ENCODE data around the gene SPAG8.

The SPAG8 gene

DNA sequence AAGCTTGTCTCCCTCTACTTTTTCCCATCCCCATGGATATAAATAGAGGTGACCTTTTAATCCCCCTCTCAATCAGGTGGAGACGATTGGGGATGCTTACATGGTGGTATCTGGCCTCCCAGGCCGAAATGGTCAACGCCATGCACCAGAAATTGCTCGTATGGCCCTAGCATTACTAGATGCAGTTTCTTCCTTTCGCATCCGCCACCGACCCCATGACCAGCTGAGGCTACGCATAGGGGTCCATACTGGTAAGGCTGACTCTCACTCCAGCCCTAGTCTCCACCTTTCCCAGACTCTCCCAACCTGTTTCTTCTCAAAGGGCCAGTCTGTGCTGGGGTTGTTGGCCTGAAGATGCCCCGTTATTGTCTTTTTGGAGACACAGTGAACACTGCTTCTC, 3.6 kb downstream of the SPAG8 start:
- Histone ChIP-seq H3K4me3 (ENCODE audit: low read depth, low read length) (no peak overlapping the region), H2AFZ (ENCODE audit: low read length, unreplicated experiment) (no peak overlapping the region), H3K36me3 (ENCODE audit: insufficient read depth, low read length) (peaks cover 6% of the 10 kb centered on the region), H3K27me3 (ENCODE audit: insufficient read depth, low read length) (no peaks in the 10 kb centered on the region), H3K79me2 (ENCODE audit: control insufficient read depth, insufficient read depth, low read length, unreplicated experiment) (no peaks in the 10 kb centered on the region), H3K4me1 (ENCODE audit: control insufficient read depth, insufficient read depth, low read length, unreplicated experiment) (no peaks in the 10 kb centered on the region), H3K27ac (ENCODE audit: low read depth, low read length) (no peak overlapping the region)

GRCh38 chr9:35806101-35806500, 6.0 kb downstream of the SPAG8 start:
- Histone ChIP-seq H3K27ac (ENCODE audit: low read depth, low read length) (no peak overlapping the region), H2AFZ (ENCODE audit: low read length, unreplicated experiment) (no peak overlapping the region), H3K27me3 (ENCODE audit: insufficient read depth, low read length) (no peaks in the 10 kb centered on the region), H3K4me3 (ENCODE audit: low read depth, low read length) (no peak overlapping the region), H3K4me1 (ENCODE audit: control insufficient read depth, insufficient read depth, low read length, unreplicated experiment) (no peaks in the 10 kb centered on the region), H3K79me2 (ENCODE audit: control insufficient read depth, insufficient read depth, low read length, unreplicated experiment) (no peaks in the 10 kb centered on the region), H3K36me3 (ENCODE audit: insufficient read depth, low read length) (peaks cover 7% of the 10 kb centered on the region)

- no peak overlapping the region for H2AFZ ChIP-seq (ENCODE audit: low read length, unreplicated experiment)
- H3K4me1 ChIP-seq (ENCODE audit: control insufficient read depth, insufficient read depth, low read length, unreplicated experiment), result peaks cover 16% of the 10 kb centered on the region
- H3K36me3 ChIP-seq (ENCODE audit: insufficient read depth, low read length), result peaks cover 4% of the 10 kb centered on the region; the same call in 1 of the 2 replicates
- no peaks in the 10 kb centered on the region for H3K27me3 ChIP-seq (ENCODE audit: insufficient read depth, low read length)
- no peak overlapping the region for H3K4me3 ChIP-seq (ENCODE audit: low read depth, low read length)
- peaks cover 10% of the 10 kb centered on the region for H3K79me2 ChIP-seq (ENCODE audit: control insufficient read depth, insufficient read depth, low read length, unreplicated experiment)
- H3K27ac ChIP-seq (ENCODE audit: low read depth, low read length), result no peak overlapping the region
Observed at GRCh38 chr9:35801328-35802128, 10.5 kb downstream of the SPAG8 start.

- peaks cover 10% of the 10 kb centered on the region for H3K79me2 ChIP-seq (ENCODE audit: control insufficient read depth, insufficient read depth, low read length, unreplicated experiment)
- no peaks in the 10 kb centered on the region for H3K27me3 ChIP-seq (ENCODE audit: insufficient read depth, low read length)
Observed at GRCh38 chr9:35800530-35800929, 11.5 kb downstream of the SPAG8 start.

DNA sequence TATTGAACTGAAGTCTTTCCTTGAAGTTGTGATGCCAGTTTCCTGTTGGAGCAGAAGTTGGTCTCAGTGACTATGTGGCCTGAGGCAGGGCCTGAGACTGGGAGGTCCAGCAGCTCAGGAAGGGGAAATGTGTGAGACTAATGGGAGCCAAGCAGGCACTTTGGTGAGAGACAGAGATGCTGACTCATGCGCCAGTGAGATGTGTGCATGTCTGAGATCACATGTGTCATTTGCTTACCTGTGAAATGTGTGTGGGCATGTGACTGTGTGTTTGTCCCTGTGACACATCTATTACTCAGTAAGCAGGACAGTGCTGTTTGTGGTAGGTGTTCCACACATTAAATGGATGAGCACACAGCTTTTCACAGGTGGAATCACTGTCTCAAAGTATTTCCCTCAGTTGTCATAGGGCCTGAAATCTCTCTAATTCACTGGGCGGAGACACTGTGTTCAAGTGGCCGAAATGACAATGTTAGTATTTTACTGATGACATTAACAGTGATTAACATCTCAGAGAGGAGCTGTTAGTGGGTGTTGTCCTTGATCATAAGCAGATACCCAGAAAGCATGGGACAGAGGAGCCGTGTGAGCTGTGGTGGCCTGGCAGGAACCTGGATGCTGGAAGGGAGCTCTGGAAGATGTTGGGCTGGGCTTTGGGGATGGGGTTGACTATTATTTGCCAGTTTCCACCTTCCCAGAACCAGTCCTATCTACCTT, 13.2 kb downstream of the SPAG8 start:
- Histone ChIP-seq H2AFZ (ENCODE audit: low read length, unreplicated experiment) (no peak overlapping the region), H3K27me3 (ENCODE audit: insufficient read depth, low read length) (no peaks in the 10 kb centered on the region), H3K4me1 (ENCODE audit: control insufficient read depth, insufficient read depth, low read length, unreplicated experiment) (peaks cover 36% of the 10 kb centered on the region), H3K36me3 (ENCODE audit: insufficient read depth, low read length) (peaks cover 4% of the 10 kb centered on the region; the same call in 1 of the 2 replicates), H3K79me2 (ENCODE audit: control insufficient read depth, insufficient read depth, low read length, unreplicated experiment) (peaks cover 21% of the 10 kb centered on the region), H3K27ac (ENCODE audit: low read depth, low read length) (peak overlapping the region; percentile 15; the same call in 1 of the 2 replicates), H3K4me3 (ENCODE audit: low read depth, low read length) (no peak overlapping the region)

More at GRCh38 chr9:35800530-35800929, 11.5 kb downstream of the SPAG8 start:
- Histone ChIP-seq H3K36me3 (ENCODE audit: insufficient read depth, low read length) (peaks cover 4% of the 10 kb centered on the region; the same call in 1 of the 2 replicates), H3K27ac (ENCODE audit: low read depth, low read length) (no peak overlapping the region), H3K4me1 (ENCODE audit: control insufficient read depth, insufficient read depth, low read length, unreplicated experiment) (peaks cover 20% of the 10 kb centered on the region), H3K4me3 (ENCODE audit: low read depth, low read length) (no peak overlapping the region), H2AFZ (ENCODE audit: low read length, unreplicated experiment) (no peak overlapping the region)

DNA sequence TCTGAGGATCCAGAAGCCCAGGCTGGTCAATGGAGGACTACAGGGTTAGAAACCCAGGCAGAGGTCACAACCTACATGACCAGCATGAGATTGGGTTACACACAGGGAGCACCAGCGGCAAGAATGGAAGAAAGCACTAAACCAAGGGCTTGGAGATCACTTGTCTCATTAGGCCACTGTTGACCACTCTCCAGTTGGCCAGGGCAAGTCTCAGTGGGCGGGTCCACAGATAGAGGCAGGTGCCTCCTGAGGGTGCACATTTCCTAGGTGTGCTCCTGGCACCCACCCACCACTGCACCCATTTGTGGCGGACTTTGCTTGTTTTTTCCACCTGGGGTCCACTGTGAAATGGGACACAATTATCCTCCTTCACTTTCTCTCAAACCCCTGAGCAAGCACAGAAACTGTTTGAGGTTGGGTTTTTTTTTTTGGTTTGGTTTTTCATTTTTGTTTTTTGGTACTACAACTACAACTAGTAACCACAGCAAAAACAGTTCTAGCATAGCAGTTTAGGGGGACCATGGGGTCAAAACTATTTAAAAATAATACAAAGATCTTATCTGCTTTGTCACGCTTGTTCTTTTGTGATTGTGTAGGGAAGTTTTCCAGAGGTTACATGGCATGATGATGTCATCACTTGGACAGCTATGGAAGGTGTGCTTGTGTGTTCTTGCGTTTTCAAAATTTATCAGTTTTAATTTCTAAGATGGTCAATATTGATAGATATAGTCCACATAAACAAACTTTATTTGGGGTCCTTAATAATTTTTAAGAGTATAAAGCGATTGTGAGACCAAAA, 14.6 kb downstream of the SPAG8 start:
- Histone ChIP-seq H3K79me2 (ENCODE audit: control insufficient read depth, insufficient read depth, low read length, unreplicated experiment) (peaks cover 33% of the 10 kb centered on the region), H2AFZ (ENCODE audit: low read length, unreplicated experiment) (no peak overlapping the region), H3K27me3 (ENCODE audit: insufficient read depth, low read length) (no peaks in the 10 kb centered on the region), H3K36me3 (ENCODE audit: insufficient read depth, low read length) (no peaks in the 10 kb centered on the region), H3K4me3 (ENCODE audit: low read depth, low read length) (no peak overlapping the region), H3K4me1 (ENCODE audit: control insufficient read depth, insufficient read depth, low read length, unreplicated experiment) (peaks cover 48% of the 10 kb centered on the region), H3K27ac (ENCODE audit: low read depth, low read length) (0 out of 2 replicates have a peak overlapping the region, but pooled peaks have one; percentile 15)

- Histone ChIP-seq H3K36me3 (ENCODE audit: insufficient read depth, low read length) (no peaks in the 10 kb centered on the region), H3K79me2 (ENCODE audit: control insufficient read depth, insufficient read depth, low read length, unreplicated experiment) (peaks cover 40% of the 10 kb centered on the region), H3K4me1 (ENCODE audit: control insufficient read depth, insufficient read depth, low read length, unreplicated experiment) (peaks cover 55% of the 10 kb centered on the region), H3K4me3 (ENCODE audit: low read depth, low read length) (peak overlapping the region; percentile 78; the same call in 1 of the 2 replicates), H2AFZ (ENCODE audit: low read length, unreplicated experiment) (no peak overlapping the region), H3K27ac (ENCODE audit: low read depth, low read length) (no peak overlapping the region), H3K27me3 (ENCODE audit: insufficient read depth, low read length) (no peaks in the 10 kb centered on the region)
Observed at GRCh38 chr9:35795695-35796094, 16.4 kb downstream of the SPAG8 start.

DNA sequence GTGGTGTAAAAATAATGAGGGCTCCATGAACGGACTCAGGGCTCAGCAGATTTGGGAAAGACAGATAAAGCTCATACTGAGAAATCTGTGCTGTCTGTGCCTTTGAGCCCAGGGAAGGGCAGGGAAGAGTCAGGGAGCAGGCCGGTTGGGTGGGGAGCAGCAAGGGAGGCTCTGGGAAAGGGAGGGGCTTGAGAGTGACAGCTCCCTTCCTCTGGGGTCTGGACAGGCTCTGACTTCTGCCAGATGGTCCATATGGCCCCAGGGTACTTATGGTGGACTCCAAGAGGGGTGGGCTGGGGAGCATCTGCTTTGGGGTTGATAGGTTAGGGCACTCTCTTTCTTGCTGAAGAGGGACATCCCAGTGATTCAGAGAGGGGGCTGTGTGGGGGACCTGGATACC, 18.6 kb downstream of the SPAG8 start:
- Histone ChIP-seq H3K27me3 (ENCODE audit: insufficient read depth, low read length) (no peaks in the 10 kb centered on the region), H3K4me3 (ENCODE audit: low read depth, low read length) (peak overlapping the region; percentile 78), H3K4me1 (ENCODE audit: control insufficient read depth, insufficient read depth, low read length, unreplicated experiment) (peaks cover 58% of the 10 kb centered on the region), H3K79me2 (ENCODE audit: control insufficient read depth, insufficient read depth, low read length, unreplicated experiment) (peaks cover 40% of the 10 kb centered on the region), H2AFZ (ENCODE audit: low read length, unreplicated experiment) (no peak overlapping the region), H3K36me3 (ENCODE audit: insufficient read depth, low read length) (no peaks in the 10 kb centered on the region), H3K27ac (ENCODE audit: low read depth, low read length) (no peak overlapping the region)

DNA sequence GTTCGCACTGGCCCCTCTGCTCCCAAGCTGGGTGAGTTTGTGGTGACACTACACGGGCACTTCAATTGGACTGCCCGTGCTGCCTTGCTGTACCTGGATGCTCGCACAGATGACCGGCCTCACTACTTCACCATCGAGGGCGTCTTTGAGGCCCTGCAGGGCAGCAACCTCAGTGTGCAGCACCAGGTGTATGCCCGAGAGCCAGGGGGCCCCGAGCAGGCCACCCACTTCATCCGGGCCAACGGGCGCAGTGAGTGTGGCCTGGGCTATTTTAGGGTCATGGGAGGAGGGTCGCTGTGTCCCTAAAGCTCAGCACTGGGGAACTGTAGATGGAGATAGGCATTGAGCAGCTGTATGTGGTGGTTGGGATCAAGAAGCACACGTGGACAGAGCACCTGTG, 19.2 kb downstream of the SPAG8 start:
- H3K4me3 ChIP-seq (ENCODE audit: low read depth, low read length), result peak overlapping the region; percentile 78
- peaks cover 51% of the 10 kb centered on the region for H3K4me1 ChIP-seq (ENCODE audit: control insufficient read depth, insufficient read depth, low read length, unreplicated experiment)
- H3K79me2 ChIP-seq (ENCODE audit: control insufficient read depth, insufficient read depth, low read length, unreplicated experiment), result peaks cover 40% of the 10 kb centered on the region
- no peak overlapping the region for H3K27ac ChIP-seq (ENCODE audit: low read depth, low read length)
- H2AFZ ChIP-seq (ENCODE audit: low read length, unreplicated experiment), result no peak overlapping the region
- no peaks in the 10 kb centered on the region for H3K27me3 ChIP-seq (ENCODE audit: insufficient read depth, low read length)
- no peaks in the 10 kb centered on the region for H3K36me3 ChIP-seq (ENCODE audit: insufficient read depth, low read length)

- no peaks in the 10 kb centered on the region for H3K27me3 ChIP-seq (ENCODE audit: insufficient read depth, low read length)
- H3K4me1 ChIP-seq (ENCODE audit: control insufficient read depth, insufficient read depth, low read length, unreplicated experiment), result peaks cover 45% of the 10 kb centered on the region
- no peak overlapping the region for H3K27ac ChIP-seq (ENCODE audit: low read depth, low read length)
- no peak overlapping the region for H2AFZ ChIP-seq (ENCODE audit: low read length, unreplicated experiment)
- H3K36me3 ChIP-seq (ENCODE audit: insufficient read depth, low read length), result no peaks in the 10 kb centered on the region
- H3K4me3 ChIP-seq (ENCODE audit: low read depth, low read length), result peak overlapping the region; percentile 78
- H3K79me2 ChIP-seq (ENCODE audit: control insufficient read depth, insufficient read depth, low read length, unreplicated experiment), result peaks cover 37% of the 10 kb centered on the region
Observed at GRCh38 chr9:35792024-35792813, 19.8 kb downstream of the SPAG8 start.
